Astrocyte (in vitro differentiated cells and primary cell): ENCODE measurements around the gene SSBP1.

Experiments
- EZH2 ChIP-seq: IDR thresholded peaks from 2 replicates; pipeline ENCODE4 v1.6.1; 2012; ENCODE audit warnings: mild to moderate bottlenecking, low read length, inconsistent platforms; ENCODE audit not compliant: insufficient read depth
- TF ChIP-seq, protein P1 (sequence below): IDR thresholded peaks from 2 replicates; pipeline ENCODE4 v1.5.1; 2011; ENCODE audit warnings: low read depth, mild to moderate bottlenecking, inconsistent platforms, low read length, moderate library complexity; ENCODE audit not compliant: insufficient read depth

DNA sequence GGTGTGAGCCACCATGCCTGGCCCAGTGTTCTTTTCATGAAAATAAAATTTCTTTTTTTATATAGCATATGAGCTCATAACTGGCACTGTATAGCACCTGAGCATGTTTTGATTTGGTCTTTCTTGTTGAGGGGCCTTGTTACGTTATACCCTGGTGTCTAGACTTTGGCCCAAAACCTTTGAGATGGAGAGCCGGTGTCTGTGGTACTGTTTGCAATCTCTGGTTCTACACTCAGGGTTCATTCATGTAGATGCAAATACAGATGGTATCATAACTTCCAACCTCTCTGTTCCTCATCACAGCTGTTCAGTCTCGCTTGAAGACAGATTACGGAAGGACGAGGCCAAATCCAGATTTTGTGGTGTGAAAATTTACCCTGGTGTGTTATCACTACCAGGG lies 51.8 kb downstream of the SSBP1 start, which contains the start of gene TAS2R5:
- TF ChIP-seq, protein P1, sequence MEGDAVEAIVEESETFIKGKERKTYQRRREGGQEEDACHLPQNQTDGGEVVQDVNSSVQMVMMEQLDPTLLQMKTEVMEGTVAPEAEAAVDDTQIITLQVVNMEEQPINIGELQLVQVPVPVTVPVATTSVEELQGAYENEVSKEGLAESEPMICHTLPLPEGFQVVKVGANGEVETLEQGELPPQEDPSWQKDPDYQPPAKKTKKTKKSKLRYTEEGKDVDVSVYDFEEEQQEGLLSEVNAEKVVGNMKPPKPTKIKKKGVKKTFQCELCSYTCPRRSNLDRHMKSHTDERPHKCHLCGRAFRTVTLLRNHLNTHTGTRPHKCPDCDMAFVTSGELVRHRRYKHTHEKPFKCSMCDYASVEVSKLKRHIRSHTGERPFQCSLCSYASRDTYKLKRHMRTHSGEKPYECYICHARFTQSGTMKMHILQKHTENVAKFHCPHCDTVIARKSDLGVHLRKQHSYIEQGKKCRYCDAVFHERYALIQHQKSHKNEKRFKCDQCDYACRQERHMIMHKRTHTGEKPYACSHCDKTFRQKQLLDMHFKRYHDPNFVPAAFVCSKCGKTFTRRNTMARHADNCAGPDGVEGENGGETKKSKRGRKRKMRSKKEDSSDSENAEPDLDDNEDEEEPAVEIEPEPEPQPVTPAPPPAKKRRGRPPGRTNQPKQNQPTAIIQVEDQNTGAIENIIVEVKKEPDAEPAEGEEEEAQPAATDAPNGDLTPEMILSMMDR = no peak
- no peak for TF ChIP-seq EZH2
